ENCODE results near the gene OR2AE1. TPM values are rescaled to one million over a fixed set of nuclear protein-coding genes. Genes with fewer than 3 reads are reported as not detected.

OR2AE1 gene
- total and polyA plus RNA-seq, 9 donors = 0.57 TPM; not detected in 8

DNA sequence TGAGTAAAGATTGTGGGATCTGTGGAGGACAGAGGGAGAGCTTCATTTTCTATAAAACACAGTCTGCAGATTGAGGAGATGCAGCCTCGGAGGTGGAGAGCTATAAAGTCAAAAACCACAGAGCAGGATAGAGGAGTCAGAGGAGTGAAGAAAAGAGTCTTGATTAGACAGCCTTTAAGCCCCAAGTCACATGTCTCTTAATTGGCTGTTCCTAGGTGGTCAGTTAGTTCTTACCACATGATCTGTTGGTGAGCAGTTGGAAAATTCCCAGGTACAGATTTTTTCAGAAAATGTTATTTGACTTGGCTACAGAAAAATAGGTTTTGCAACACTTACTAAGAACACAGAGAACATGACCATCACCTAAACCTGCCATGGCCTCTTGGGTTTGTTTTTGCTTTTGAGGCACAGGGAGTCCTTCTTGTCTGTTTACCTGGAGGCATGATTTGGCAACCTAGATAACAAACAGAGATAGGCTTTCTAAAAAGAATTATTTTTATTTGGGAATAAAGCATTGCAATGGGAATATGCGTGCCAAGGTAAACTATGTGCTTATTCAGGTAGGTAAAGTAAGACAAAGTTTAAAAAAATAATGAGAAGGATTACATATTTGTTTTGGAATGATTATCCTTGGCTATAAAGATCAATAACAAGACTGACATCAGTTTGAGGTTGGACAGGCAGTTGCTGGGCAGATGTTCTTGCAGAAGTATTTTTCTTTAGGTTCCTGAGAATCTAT is 49.6 kb downstream of the OR2AE1 start:
- intact Hi-C loops (cut with DNase I) = no loop called here
- WGBS, 3 donors = 71 to 81% (median 80%) methylated on average over 2 of the region's 2 CpGs
- TF ChIP-seq, protein P1, sequence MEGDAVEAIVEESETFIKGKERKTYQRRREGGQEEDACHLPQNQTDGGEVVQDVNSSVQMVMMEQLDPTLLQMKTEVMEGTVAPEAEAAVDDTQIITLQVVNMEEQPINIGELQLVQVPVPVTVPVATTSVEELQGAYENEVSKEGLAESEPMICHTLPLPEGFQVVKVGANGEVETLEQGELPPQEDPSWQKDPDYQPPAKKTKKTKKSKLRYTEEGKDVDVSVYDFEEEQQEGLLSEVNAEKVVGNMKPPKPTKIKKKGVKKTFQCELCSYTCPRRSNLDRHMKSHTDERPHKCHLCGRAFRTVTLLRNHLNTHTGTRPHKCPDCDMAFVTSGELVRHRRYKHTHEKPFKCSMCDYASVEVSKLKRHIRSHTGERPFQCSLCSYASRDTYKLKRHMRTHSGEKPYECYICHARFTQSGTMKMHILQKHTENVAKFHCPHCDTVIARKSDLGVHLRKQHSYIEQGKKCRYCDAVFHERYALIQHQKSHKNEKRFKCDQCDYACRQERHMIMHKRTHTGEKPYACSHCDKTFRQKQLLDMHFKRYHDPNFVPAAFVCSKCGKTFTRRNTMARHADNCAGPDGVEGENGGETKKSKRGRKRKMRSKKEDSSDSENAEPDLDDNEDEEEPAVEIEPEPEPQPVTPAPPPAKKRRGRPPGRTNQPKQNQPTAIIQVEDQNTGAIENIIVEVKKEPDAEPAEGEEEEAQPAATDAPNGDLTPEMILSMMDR (IDR thresholded peaks at IDR 0.05) = no peak
- TF ChIP-seq POLR2A (IDR thresholded peaks at IDR 0.05) = no peak
- no peak for TF ChIP-seq EP300 (IDR thresholded peaks at IDR 0.05)
- Histone ChIP-seq H3K4me3 (no peak overlapping the region), H3K36me3 (no peaks in the 10 kb centered on the region), H3K9me3 (no peaks in the 10 kb centered on the region), H3K27me3 (no peaks in the 10 kb centered on the region), H3K27ac (no peak overlapping the region), H3K4me1 (ENCODE audit: insufficient read depth) (no peaks in the 10 kb centered on the region)
- DNase-seq = no peak

Small RNAs within 50 kb of the gene (small RNA-seq; reads per million reads assigned to genes)
- not detected for gene AC011904.1
- not detected for gene CYP3A52P

Other genes starting within 250 kb of the OR2AE1 start
- gene CYP3A5, start 197.0 kb downstream of the OR2AE1 start, total RNA-seq = 10 to 100 TPM in 1 of 7 donors, 1 to 10 TPM in 3, under 1 TPM in 3; 0.20 to 34.5 (median 1.9) TPM
- gene CYP3A5, start 197.0 kb downstream of the OR2AE1 start, polyA plus RNA-seq = 1 to 10 TPM in 1 of 2 donors, under 1 TPM in 1; 0.45 to 1.3 TPM
- gene CYP3A7, start 141.8 kb downstream of the OR2AE1 start, total RNA-seq = under 1 TPM in 4 of 7 donors, not detected in 3; 0.20 to 0.36 (median 0.31) TPM
- gene CYP3A7, start 141.8 kb downstream of the OR2AE1 start, polyA plus RNA-seq = under 1 TPM; 0.04 to 0.30 TPM
- gene CYP3A4, start 92.8 kb downstream of the OR2AE1 start, total RNA-seq = 1 to 10 TPM in 2 of 7 donors, under 1 TPM in 4, not detected in 1; 0.15 to 3.7 (median 0.49) TPM
- gene CYP3A4, start 92.8 kb downstream of the OR2AE1 start, polyA plus RNA-seq = under 1 TPM; 0.05 to 0.25 TPM
- gene CYP3A43, start 49.0 kb downstream of the OR2AE1 start, total RNA-seq = under 1 TPM in 2 of 7 donors, not detected in 5; 0.37 to 0.53 TPM
- not detected for gene CYP3A43, start 49.0 kb downstream of the OR2AE1 start, polyA plus RNA-seq
- gene TRIM4, start 42.5 kb upstream of the OR2AE1 start, total RNA-seq = 10 to 100 TPM; 31.7 to 58.9 (median 45.1) TPM
- 10 to 100 TPM; 42.2 to 64.8 TPM for gene TRIM4, start 42.5 kb upstream of the OR2AE1 start, polyA plus RNA-seq
- gene GJC3, start 52.6 kb upstream of the OR2AE1 start, total RNA-seq = 1 to 10 TPM in 1 of 7 donors, under 1 TPM in 3, not detected in 3; 0.18 to 1.3 (median 0.29) TPM
- under 1 TPM; 0.42 to 0.45 TPM for gene GJC3, start 52.6 kb upstream of the OR2AE1 start, polyA plus RNA-seq
- gene AZGP1, start 99.0 kb upstream of the OR2AE1 start, total RNA-seq = 10 to 100 TPM in 1 of 7 donors, 1 to 10 TPM in 3, under 1 TPM in 3; 0.34 to 21.3 (median 2.3) TPM
- gene AZGP1, start 99.0 kb upstream of the OR2AE1 start, polyA plus RNA-seq = 1 to 10 TPM; 1.3 to 5.4 TPM
- gene ZKSCAN1, start 138.6 kb upstream of the OR2AE1 start, total RNA-seq = 10 to 100 TPM; 28.8 to 90.7 (median 73.9) TPM
- 10 to 100 TPM; 14.2 to 29.4 TPM for gene ZKSCAN1, start 138.6 kb upstream of the OR2AE1 start, polyA plus RNA-seq
- gene ZSCAN21, start 172.7 kb upstream of the OR2AE1 start, total RNA-seq = 10 to 100 TPM in 6 of 7 donors, 1 to 10 TPM in 1; 9.2 to 16.2 (median 13.5) TPM
- gene ZSCAN21, start 172.7 kb upstream of the OR2AE1 start, polyA plus RNA-seq = 10 to 100 TPM in 1 of 2 donors, 1 to 10 TPM in 1; 9.2 to 11.8 TPM
- 10 to 100 TPM; 21.9 to 45.0 (median 38.4) TPM for gene ZNF3, start 204.7 kb upstream of the OR2AE1 start, total RNA-seq
- gene ZNF3, start 204.7 kb upstream of the OR2AE1 start, polyA plus RNA-seq = 10 to 100 TPM; 28.0 to 41.3 TPM
- 100 to 1,000 TPM in 2 of 7 donors, 10 to 100 TPM in 5; 33.6 to 110 (median 98.2) TPM for gene COPS6, start 211.9 kb upstream of the OR2AE1 start, total RNA-seq
- 100 to 1,000 TPM in 1 of 2 donors, 10 to 100 TPM in 1; 97.4 to 145 TPM for gene COPS6, start 211.9 kb upstream of the OR2AE1 start, polyA plus RNA-seq
- 10 to 100 TPM; 24.4 to 57.6 (median 37.9) TPM for gene MCM7, start 224.4 kb upstream of the OR2AE1 start, total RNA-seq
- gene MCM7, start 224.4 kb upstream of the OR2AE1 start, polyA plus RNA-seq = 10 to 100 TPM; 45.1 to 79.7 TPM
- gene AP4M1, start 224.6 kb upstream of the OR2AE1 start, total RNA-seq = 10 to 100 TPM; 10.9 to 20.3 (median 14.2) TPM
- 10 to 100 TPM; 13.8 to 19.0 TPM for gene AP4M1, start 224.6 kb upstream of the OR2AE1 start, polyA plus RNA-seq
- 10 to 100 TPM; 35.9 to 66.1 (median 57.5) TPM for gene TAF6, start 242.3 kb upstream of the OR2AE1 start, total RNA-seq
- 10 to 100 TPM; 43.1 to 52.1 TPM for gene TAF6, start 242.3 kb upstream of the OR2AE1 start, polyA plus RNA-seq
- 10 to 100 TPM; 11.7 to 28.7 (median 22.0) TPM for gene CNPY4, start 242.6 kb upstream of the OR2AE1 start, total RNA-seq
- gene CNPY4, start 242.6 kb upstream of the OR2AE1 start, polyA plus RNA-seq = 10 to 100 TPM; 33.9 to 42.8 TPM
- gene MBLAC1, start 249.9 kb upstream of the OR2AE1 start, total RNA-seq = 1 to 10 TPM; 3.4 to 6.7 (median 4.5) TPM
- gene MBLAC1, start 249.9 kb upstream of the OR2AE1 start, polyA plus RNA-seq = 1 to 10 TPM in 1 of 2 donors, under 1 TPM in 1; 0.28 to 3.4 TPM

Measured in ovary (tissue), 9 donors.